GM06990 (cell line): ENCODE results near the gene UTP3.
A peak's percentile ranks its signal among the peaks of the same experiment; 100 is the strongest.

Experiments used
- DNase-seq: peaks from one replicate; pipeline ENCODE4 v3.0.0-alpha.2; 2011; ENCODE audit not compliant: insufficient read length; ENCODE audit errors: extremely low read depth
- H3K27me3 ChIP-seq: replicated peaks from 2 replicates; pipeline ENCODE4 v1.6.0; 2011; ENCODE audit warnings: low read length; ENCODE audit not compliant: control insufficient read depth, insufficient read depth
- H3K36me3 ChIP-seq: 2 replicates; pipeline ENCODE4 v1.5.1; 2011; ENCODE audit warnings: low read length; ENCODE audit not compliant: control insufficient read depth, insufficient read depth
- H3K4me3 ChIP-seq: replicated peaks from 2 replicates; pipeline ENCODE4 v1.5.1; 2011; ENCODE audit warnings: low read depth, mild to moderate bottlenecking, control low read depth, low read length
- TF ChIP-seq, protein P1 (sequence below): IDR thresholded peaks from 2 replicates; pipeline ENCODE4 v1.5.1; 2011; ENCODE audit warnings: low read length, control low read depth, mild to moderate bottlenecking, inconsistent platforms; ENCODE audit not compliant: insufficient read depth, poor library complexity, severe bottlenecking

UTP3 gene

GRCh38 chr4:70712604-70713452, 24.5 kb downstream of the UTP3 start:
- Histone ChIP-seq H3K27me3 (no peaks in the 10 kb centered on the region), H3K4me3 (no peak overlapping the region), H3K36me3 (no peaks in the 10 kb centered on the region)
- DNase-seq, result no peak
- TF ChIP-seq, protein P1, sequence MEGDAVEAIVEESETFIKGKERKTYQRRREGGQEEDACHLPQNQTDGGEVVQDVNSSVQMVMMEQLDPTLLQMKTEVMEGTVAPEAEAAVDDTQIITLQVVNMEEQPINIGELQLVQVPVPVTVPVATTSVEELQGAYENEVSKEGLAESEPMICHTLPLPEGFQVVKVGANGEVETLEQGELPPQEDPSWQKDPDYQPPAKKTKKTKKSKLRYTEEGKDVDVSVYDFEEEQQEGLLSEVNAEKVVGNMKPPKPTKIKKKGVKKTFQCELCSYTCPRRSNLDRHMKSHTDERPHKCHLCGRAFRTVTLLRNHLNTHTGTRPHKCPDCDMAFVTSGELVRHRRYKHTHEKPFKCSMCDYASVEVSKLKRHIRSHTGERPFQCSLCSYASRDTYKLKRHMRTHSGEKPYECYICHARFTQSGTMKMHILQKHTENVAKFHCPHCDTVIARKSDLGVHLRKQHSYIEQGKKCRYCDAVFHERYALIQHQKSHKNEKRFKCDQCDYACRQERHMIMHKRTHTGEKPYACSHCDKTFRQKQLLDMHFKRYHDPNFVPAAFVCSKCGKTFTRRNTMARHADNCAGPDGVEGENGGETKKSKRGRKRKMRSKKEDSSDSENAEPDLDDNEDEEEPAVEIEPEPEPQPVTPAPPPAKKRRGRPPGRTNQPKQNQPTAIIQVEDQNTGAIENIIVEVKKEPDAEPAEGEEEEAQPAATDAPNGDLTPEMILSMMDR, result no peak

GRCh38 chr4:70713453-70714078, 25.2 kb downstream of the UTP3 start:
- no peak for DNase-seq
- Histone ChIP-seq H3K4me3 (peak overlapping the region; percentile 32), H3K36me3 (no peaks in the 10 kb centered on the region), H3K27me3 (no peaks in the 10 kb centered on the region)
- TF ChIP-seq, protein P1, result no peak

DNA sequence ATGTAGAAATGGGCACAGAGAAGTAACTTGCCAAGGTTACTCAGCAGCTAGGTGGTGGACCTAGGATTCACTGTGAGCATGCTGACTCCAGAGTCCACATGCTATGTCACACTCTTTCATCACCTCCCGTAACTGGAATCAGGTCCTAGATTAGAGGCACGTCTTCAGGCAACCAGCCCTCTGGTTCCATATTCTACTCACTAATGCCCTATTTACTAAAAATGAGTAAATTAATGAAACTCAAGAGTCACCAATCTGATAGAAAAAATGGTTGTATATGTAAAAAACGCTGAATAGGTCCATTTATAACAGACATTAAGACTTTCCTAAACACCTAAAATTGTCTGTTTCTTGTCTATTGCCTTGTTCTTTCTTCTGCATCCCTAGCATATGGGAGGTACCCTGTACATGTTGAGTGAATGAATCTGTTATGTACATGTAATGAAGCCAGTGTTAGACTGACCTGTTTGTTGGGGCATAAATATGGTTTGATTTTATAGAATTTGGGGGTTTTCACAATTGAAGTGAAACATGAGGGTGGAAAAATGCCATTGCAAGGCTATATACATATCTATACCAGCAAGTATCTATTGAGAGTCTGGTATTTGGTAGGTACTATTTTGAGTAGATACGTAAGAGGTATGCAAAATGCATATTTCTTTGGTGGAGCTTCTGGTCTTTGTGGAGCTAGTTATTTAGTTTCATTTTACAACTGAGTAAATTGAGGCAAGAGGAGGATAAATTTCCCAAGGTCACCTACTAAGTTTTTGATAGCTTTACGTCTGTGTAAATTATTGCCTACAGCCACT, 26.0 kb downstream of the UTP3 start:
- H3K27me3 ChIP-seq, result no peaks in the 10 kb centered on the region
- TF ChIP-seq, protein P1, result no peak
- DNase-seq, result no peak
- no peaks in the 10 kb centered on the region for H3K36me3 ChIP-seq
- peak overlapping the region; percentile 32 for H3K4me3 ChIP-seq

GRCh38 chr4:70715097-70715496, 26.8 kb downstream of the UTP3 start:
- DNase-seq, result no peak
- H3K36me3 ChIP-seq, result no peaks in the 10 kb centered on the region
- TF ChIP-seq, protein P1, result no peak
- no peaks in the 10 kb centered on the region for H3K27me3 ChIP-seq
- H3K4me3 ChIP-seq, result no peak overlapping the region

DNA sequence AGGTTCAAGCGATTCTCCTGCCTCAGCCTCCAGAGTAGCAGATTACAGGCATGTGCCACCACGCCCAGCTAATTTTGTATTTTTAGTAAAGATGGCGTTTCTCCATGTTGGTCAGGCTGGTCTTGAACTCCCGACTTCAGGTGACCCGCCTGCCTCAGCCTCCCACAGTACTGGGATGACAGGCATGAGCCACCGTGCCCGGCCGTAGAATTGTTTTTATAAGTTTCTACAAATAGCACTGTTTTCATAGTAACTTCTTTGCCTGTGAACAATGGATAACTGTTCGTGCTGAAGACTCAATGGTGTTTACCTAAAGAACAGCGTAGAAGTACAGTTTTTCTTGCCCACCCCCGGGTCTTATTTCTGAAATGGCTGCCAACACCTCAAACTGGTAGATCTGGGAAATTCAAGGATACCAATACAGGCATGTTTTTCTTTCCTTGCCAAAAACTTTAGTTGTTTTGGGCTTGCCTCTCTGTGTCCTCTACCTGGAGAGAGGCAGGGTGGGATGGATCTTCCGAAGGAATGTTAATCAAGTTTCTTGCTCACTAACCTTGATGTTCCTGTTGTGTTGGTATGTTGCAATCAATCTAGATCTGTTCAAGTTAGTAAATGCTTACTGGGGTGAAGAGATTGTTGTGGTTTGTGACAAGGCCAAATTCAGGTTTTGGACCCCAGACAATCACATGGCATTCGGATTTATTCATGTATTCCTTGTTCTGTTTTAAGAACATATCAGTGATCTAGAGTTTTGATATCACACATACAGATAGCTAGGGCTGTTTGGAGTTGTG, 30.7 kb downstream of the UTP3 start:
- Histone ChIP-seq H3K4me3 (no peak overlapping the region), H3K27me3 (no peaks in the 10 kb centered on the region), H3K36me3 (no peaks in the 10 kb centered on the region)
- no peak for DNase-seq
- TF ChIP-seq, protein P1, result no peak
